HG03064 (cell line): ENCODE results near the gene DKC1.

Experiments
- ATAC-seq: cut with Tn5 transposase; IDR thresholded peaks from one replicate; pipeline ENCODE4 v1.9.1; 2021; ENCODE audit warnings: low read depth; ENCODE audit not compliant: unreplicated experiment

DKC1 gene

GRCh38 chrX:154762537-154763296, at the start of gene DKC1:
Gene DKC1, plus strand, starts transcription at chrX:154762864. Its CDS starts 102 bp downstream, at chrX:154762966.
- peak; percentile 76 for ATAC-seq

- no peak for ATAC-seq
Observed at GRCh38 chrX:154714925-154715324, 47.7 kb upstream of the DKC1 start.

GRCh38 chrX:154715825-154716224, 46.8 kb upstream of the DKC1 start:
- ATAC-seq, result no peak

- no peak for ATAC-seq
Observed at GRCh38 chrX:154717824-154718223, 44.8 kb upstream of the DKC1 start.

- no peak for ATAC-seq
Observed at GRCh38 chrX:154718616-154719015, 44.0 kb upstream of the DKC1 start.

GRCh38 chrX:154719132-154719675, 43.5 kb upstream of the DKC1 start:
- ATAC-seq, result no peak

- no peak for ATAC-seq
Observed at GRCh38 chrX:154720067-154720466, 42.6 kb upstream of the DKC1 start.

GRCh38 chrX:154721155-154721554, 41.5 kb upstream of the DKC1 start:
- ATAC-seq, result no peak

GRCh38 chrX:154724993-154725756, 37.5 kb upstream of the DKC1 start:
- no peak for ATAC-seq

- no peak for ATAC-seq
Observed at GRCh38 chrX:154727418-154727817, 35.2 kb upstream of the DKC1 start.

GRCh38 chrX:154727871-154728270, 34.8 kb upstream of the DKC1 start:
- no peak for ATAC-seq

- ATAC-seq, result no peak
Observed at GRCh38 chrX:154728431-154729190, 34.1 kb upstream of the DKC1 start.

GRCh38 chrX:154729439-154729838, 33.2 kb upstream of the DKC1 start:
- ATAC-seq, result no peak

GRCh38 chrX:154730253-154730891, 32.3 kb upstream of the DKC1 start:
- no peak for ATAC-seq

GRCh38 chrX:154731184-154731583, 31.5 kb upstream of the DKC1 start:
- no peak for ATAC-seq

GRCh38 chrX:154731881-154732280, 30.8 kb upstream of the DKC1 start:
- no peak for ATAC-seq

GRCh38 chrX:154732421-154733065, 30.1 kb upstream of the DKC1 start:
- ATAC-seq, result no peak

GRCh38 chrX:154733066-154733425, 29.6 kb upstream of the DKC1 start:
- ATAC-seq, result no peak

- ATAC-seq, result no peak
Observed at GRCh38 chrX:154734061-154734781, 28.4 kb upstream of the DKC1 start.
